Fibroblast of lung (primary cell): Measurements from ENCODE around the gene ENTR1. TPM values are rescaled to one million over a fixed set of nuclear protein-coding genes. Genes with fewer than 3 reads are reported as not detected.

Source experiments
- DNase-seq, 2 donors: peaks; one replicate each; pipeline versions ENCODE4 v3.0.0 to v3.0.0-alpha.2; 2010; ENCODE audit warnings: low read depth in 2 of 2
- H2AFZ ChIP-seq: 2 replicates; pipeline ENCODE4 v1.5.1; 2012; ENCODE audit warnings: low read length, control low read depth, inconsistent platforms
- H3K27ac ChIP-seq: 2 replicates; pipeline ENCODE4 v1.5.1; 2011; ENCODE audit warnings: low read length, control low read depth; ENCODE audit not compliant: insufficient read depth
- H3K27me3 ChIP-seq: 2 replicates; pipeline ENCODE4 v1.5.1; 2011; ENCODE audit warnings: mild to moderate bottlenecking, low read length; ENCODE audit not compliant: control insufficient read depth, insufficient read depth
- H3K36me3 ChIP-seq: 2 replicates; pipeline ENCODE4 v1.5.1; 2011; ENCODE audit warnings: low read length; ENCODE audit not compliant: control insufficient read depth, insufficient read depth
- H3K4me1 ChIP-seq: 2 replicates; pipeline ENCODE4 v1.5.1; 2011; ENCODE audit warnings: low read length; ENCODE audit not compliant: control insufficient read depth, insufficient read depth; ENCODE audit errors: extremely low read depth
- H3K4me2 ChIP-seq: 2 replicates; pipeline ENCODE4 v1.5.1; 2011; ENCODE audit warnings: low read length, control low read depth; ENCODE audit not compliant: insufficient read depth; ENCODE audit errors: extremely low read depth
- H3K4me3 ChIP-seq, 4 experiments: fragments of 200-600 bp in 1 of 4; sonication (generic) in 1 of 4; replicated peaks in 1 of 4; 2 replicates each; pipeline ENCODE4 v1.5.1; 2011 to 2016; ENCODE audit warnings: low read length in 4 of 4, low read depth in 3 of 4, mild to moderate bottlenecking in 3 of 4, control low read depth in 2 of 4, inconsistent platforms in 1 of 4, mixed read lengths in 1 of 4; ENCODE audit not compliant: insufficient read depth in 1 of 4; ENCODE audit errors: control extremely low read depth in 1 of 4
- H3K79me2 ChIP-seq: 2 replicates; pipeline ENCODE4 v1.5.1; 2012; ENCODE audit warnings: mild to moderate bottlenecking, low read length, inconsistent platforms; ENCODE audit not compliant: control insufficient read depth, insufficient read depth
- H3K9ac ChIP-seq: 2 replicates; pipeline ENCODE4 v1.5.1; 2011; ENCODE audit warnings: mild to moderate bottlenecking, low read length, control low read depth; ENCODE audit not compliant: insufficient read depth
- H3K9me3 ChIP-seq: 2 replicates; pipeline ENCODE4 v1.5.1; 2012; ENCODE audit warnings: low read depth, low read length; ENCODE audit not compliant: control insufficient read depth, insufficient read depth
- H4K20me1 ChIP-seq: 2 replicates; pipeline ENCODE4 v1.5.1; 2011; ENCODE audit warnings: low read length; ENCODE audit not compliant: control insufficient read depth, insufficient read depth; ENCODE audit errors: extremely low read depth
- CTCF ChIP-seq, 2 donors: IDR thresholded peaks in 1 of 2; conservative IDR thresholded peaks in 1 of 2; 1 replicate in 1 of 2; 2 replicates in 1 of 2; pipeline ENCODE4 v1.5.1; 2011 to 2012; ENCODE audit warnings: low read length in 2 of 2, control low read depth in 1 of 2, inconsistent platforms in 1 of 2, low read depth in 1 of 2, mild to moderate bottlenecking in 1 of 2
- EZH2 ChIP-seq: IDR thresholded peaks from 2 replicates; pipeline ENCODE4 v1.5.1; 2012; ENCODE audit warnings: low read length, control low read depth, mild to moderate bottlenecking; ENCODE audit errors: missing control alignments
- polyA plus RNA-seq, 2 donors: library from polyadenylated mRNA; depleted of rRNA in 1 of 2; stranded (reverse) in 1 of 2; unstranded in 1 of 2; fragments of >200 nt; gene quantifications; 2 replicates each; pipeline ENCODE4 v1.2.1, GENCODE V29; 2011 to 2012; ENCODE audit warnings: missing spikeins in 1 of 2
- total RNA-seq: library from RNA; depleted of rRNA; stranded (reverse); fragments of >200 nt; gene quantifications from 2 replicates; pipeline ENCODE4 v1.2.1, GENCODE V29; 2014

ENTR1 gene
- total and polyA plus RNA-seq, 2 donors (not counting 1 experiment from before 2014, with no cell fraction given) = 24.5 to 31.9 TPM

- Histone ChIP-seq H2AFZ (no peak overlapping the region), H3K9ac (no peak overlapping the region), H3K36me3 (peaks cover 36% of the 10 kb centered on the region), H3K4me3 (no peak overlapping the region), H3K27ac (no peak overlapping the region), H3K79me2 (no peaks in the 10 kb centered on the region), H3K9me3 (no peaks in the 10 kb centered on the region), H3K27me3 (no peaks in the 10 kb centered on the region), H3K4me2 (no peak overlapping the region), H4K20me1 (no peaks in the 10 kb centered on the region), H3K4me1 (no peaks in the 10 kb centered on the region)
- TF ChIP-seq CTCF (conservative IDR thresholded peaks at IDR 0.05 in 1 of 2, IDR thresholded peaks at IDR 0.05 in 1 of 2; ENCODE audit: low read depth in 1 of 2, low read length in 2 of 2) (no peak), EZH2 (no peak)
- DNase-seq = no peak
These were observed 25.4 kb downstream of the ENTR1 start for GRCh38 chr9:136385015-136385414.

GRCh38 chr9:136383436-136383835, 27.0 kb downstream of the ENTR1 start:
- no peaks in the 10 kb centered on the region for H3K9me3 ChIP-seq
- H3K36me3 ChIP-seq = peaks cover 32% of the 10 kb centered on the region
- H3K27me3 ChIP-seq = no peaks in the 10 kb centered on the region
- no peak overlapping the region for H2AFZ ChIP-seq
- no peaks in the 10 kb centered on the region for H4K20me1 ChIP-seq
- DNase-seq = no peak
- H3K4me3 ChIP-seq = no peak overlapping the region
- H3K4me2 ChIP-seq = no peak overlapping the region
- H3K4me1 ChIP-seq = no peaks in the 10 kb centered on the region
- no peaks in the 10 kb centered on the region for H3K79me2 ChIP-seq
- no peak overlapping the region for H3K27ac ChIP-seq
- no peak for TF ChIP-seq CTCF (conservative IDR thresholded peaks at IDR 0.05 in 1 of 2, IDR thresholded peaks at IDR 0.05 in 1 of 2; ENCODE audit: low read depth in 1 of 2, low read length in 2 of 2)
- no peak for TF ChIP-seq EZH2
- H3K9ac ChIP-seq = no peak overlapping the region

- H3K27me3 ChIP-seq = no peaks in the 10 kb centered on the region
- no peak for DNase-seq
- H4K20me1 ChIP-seq = no peaks in the 10 kb centered on the region
- H3K27ac ChIP-seq = no peak overlapping the region
- H3K9ac ChIP-seq = no peak overlapping the region
- no peak overlapping the region for H3K4me3 ChIP-seq
- H3K36me3 ChIP-seq = peaks cover 28% of the 10 kb centered on the region
- no peak overlapping the region for H3K4me2 ChIP-seq
- no peak overlapping the region for H2AFZ ChIP-seq
- no peak for TF ChIP-seq EZH2
- no peak for TF ChIP-seq CTCF (conservative IDR thresholded peaks at IDR 0.05 in 1 of 2, IDR thresholded peaks at IDR 0.05 in 1 of 2; ENCODE audit: low read depth in 1 of 2, low read length in 2 of 2)
- no peaks in the 10 kb centered on the region for H3K79me2 ChIP-seq
- no peaks in the 10 kb centered on the region for H3K9me3 ChIP-seq
- no peaks in the 10 kb centered on the region for H3K4me1 ChIP-seq
These were observed 28.4 kb downstream of the ENTR1 start for GRCh38 chr9:136381966-136382513.
